Measurements from ENCODE around the gene TMEM37.
A peak's percentile ranks its signal among the peaks of the same experiment; 100 is the strongest.

Gene TMEM37

GRCh38 chr2:119416299-119416923 lies 15.2 kb upstream of the TMEM37 start:
- H3K27me3 ChIP-seq, result no peaks in the 10 kb centered on the region
- no peak for TF ChIP-seq Cebpa-rat (IDR thresholded peaks at IDR 0.05)
- no peaks in the 10 kb centered on the region for H3K36me3 ChIP-seq
- H3K9ac ChIP-seq, result no peak overlapping the region
- peaks cover 28% of the 10 kb centered on the region for H3K4me1 ChIP-seq
- H3K9me3 ChIP-seq, result peaks cover 29% of the 10 kb centered on the region
- peak overlapping the region; percentile 45 for H3K4me2 ChIP-seq
- no peak overlapping the region for H3K4me3 ChIP-seq
- H4K20me1 ChIP-seq, result no peaks in the 10 kb centered on the region
- H3K27ac ChIP-seq, result no peak overlapping the region

- no peaks in the 10 kb centered on the region for H4K20me1 ChIP-seq
- no peak for TF ChIP-seq Cebpa-rat (IDR thresholded peaks at IDR 0.05)
- no peaks in the 10 kb centered on the region for H3K36me3 ChIP-seq
- H3K9me3 ChIP-seq, result peaks cover 35% of the 10 kb centered on the region
- H3K27ac ChIP-seq, result no peak overlapping the region
- no peak overlapping the region for H3K9ac ChIP-seq
- no peak overlapping the region for H3K4me3 ChIP-seq
- no peak overlapping the region for H3K4me2 ChIP-seq
- H3K4me1 ChIP-seq, result peaks cover 37% of the 10 kb centered on the region
- H3K27me3 ChIP-seq, result no peaks in the 10 kb centered on the region
Measured at GRCh38 chr2:119417908-119418307, 13.7 kb upstream of the TMEM37 start.

GRCh38 chr2:119419065-119419464 lies 12.6 kb upstream of the TMEM37 start:
- H3K9me3 ChIP-seq, result peaks cover 29% of the 10 kb centered on the region
- TF ChIP-seq Cebpa-rat (IDR thresholded peaks at IDR 0.05), result no peak
- no peaks in the 10 kb centered on the region for H4K20me1 ChIP-seq
- H3K4me3 ChIP-seq, result no peak overlapping the region
- H3K4me1 ChIP-seq, result peaks cover 40% of the 10 kb centered on the region
- H3K4me2 ChIP-seq, result no peak overlapping the region
- H3K36me3 ChIP-seq, result no peaks in the 10 kb centered on the region
- H3K9ac ChIP-seq, result no peak overlapping the region
- no peaks in the 10 kb centered on the region for H3K27me3 ChIP-seq
- H3K27ac ChIP-seq, result no peak overlapping the region

- no peak overlapping the region for H3K9ac ChIP-seq
Measured at GRCh38 chr2:119419803-119420508, 11.7 kb upstream of the TMEM37 start.

GRCh38 chr2:119421304-119421703 lies 10.3 kb upstream of the TMEM37 start:
- no peak overlapping the region for H3K27ac ChIP-seq
- H3K9me3 ChIP-seq, result peaks cover 24% of the 10 kb centered on the region
- peaks cover 22% of the 10 kb centered on the region for H3K4me1 ChIP-seq
- H3K36me3 ChIP-seq, result no peaks in the 10 kb centered on the region
- H3K4me3 ChIP-seq, result no peak overlapping the region
- no peaks in the 10 kb centered on the region for H3K27me3 ChIP-seq
- no peak overlapping the region for H3K4me2 ChIP-seq
- TF ChIP-seq Cebpa-rat (IDR thresholded peaks at IDR 0.05), result no peak
- no peaks in the 10 kb centered on the region for H4K20me1 ChIP-seq
- no peak overlapping the region for H3K9ac ChIP-seq

More at GRCh38 chr2:119419803-119420508, 11.7 kb upstream of the TMEM37 start:
- no peak overlapping the region for H3K4me2 ChIP-seq
- no peaks in the 10 kb centered on the region for H3K36me3 ChIP-seq
- H3K4me3 ChIP-seq, result no peak overlapping the region
- no peak overlapping the region for H3K27ac ChIP-seq
- H3K27me3 ChIP-seq, result no peaks in the 10 kb centered on the region
- H3K9me3 ChIP-seq, result peaks cover 24% of the 10 kb centered on the region
- no peak for TF ChIP-seq Cebpa-rat (IDR thresholded peaks at IDR 0.05)
- H4K20me1 ChIP-seq, result no peaks in the 10 kb centered on the region
- peaks cover 35% of the 10 kb centered on the region for H3K4me1 ChIP-seq

- H3K4me2 ChIP-seq, result no peak overlapping the region
- H4K20me1 ChIP-seq, result no peaks in the 10 kb centered on the region
- H3K36me3 ChIP-seq, result no peaks in the 10 kb centered on the region
- H3K4me3 ChIP-seq, result no peak overlapping the region
- TF ChIP-seq Cebpa-rat (IDR thresholded peaks at IDR 0.05), result no peak
- no peaks in the 10 kb centered on the region for H3K27me3 ChIP-seq
- peaks cover 17% of the 10 kb centered on the region for H3K4me1 ChIP-seq
- H3K9ac ChIP-seq, result no peak overlapping the region
- H3K27ac ChIP-seq, result no peak overlapping the region
- H3K9me3 ChIP-seq, result peaks cover 24% of the 10 kb centered on the region
Measured at GRCh38 chr2:119421741-119422140, 9.9 kb upstream of the TMEM37 start.

GRCh38 chr2:119422360-119423107 lies 9.1 kb upstream of the TMEM37 start:
- Histone ChIP-seq H4K20me1 (no peaks in the 10 kb centered on the region), H3K9ac (no peak overlapping the region), H3K4me3 (no peak overlapping the region), H3K4me1 (peaks cover 13% of the 10 kb centered on the region), H3K4me2 (0 out of 2 replicates have a peak overlapping the region, but pooled peaks have one; percentile 9), H3K27me3 (no peaks in the 10 kb centered on the region), H3K27ac (no peak overlapping the region), H3K9me3 (peaks cover 24% of the 10 kb centered on the region), H3K36me3 (no peaks in the 10 kb centered on the region)
- TF ChIP-seq Cebpa-rat (IDR thresholded peaks at IDR 0.05), result no peak

GRCh38 chr2:119423108-119423444 lies 8.6 kb upstream of the TMEM37 start:
- Histone ChIP-seq H3K36me3 (no peaks in the 10 kb centered on the region), H3K9ac (no peak overlapping the region)
- TF ChIP-seq Cebpa-rat (IDR thresholded peaks at IDR 0.05), result no peak

GRCh38 chr2:119423811-119424210 lies 7.8 kb upstream of the TMEM37 start:
- Histone ChIP-seq H3K36me3 (no peaks in the 10 kb centered on the region), H3K9ac (no peak overlapping the region), H3K4me3 (no peak overlapping the region), H3K4me1 (peaks cover 13% of the 10 kb centered on the region), H3K27me3 (no peaks in the 10 kb centered on the region), H4K20me1 (no peaks in the 10 kb centered on the region), H3K9me3 (peaks cover 24% of the 10 kb centered on the region), H3K4me2 (no peak overlapping the region), H3K27ac (no peak overlapping the region)
- no peak for TF ChIP-seq Cebpa-rat (IDR thresholded peaks at IDR 0.05)

More at GRCh38 chr2:119423108-119423444, 8.6 kb upstream of the TMEM37 start:
- H3K4me1 ChIP-seq, result peaks cover 13% of the 10 kb centered on the region
- no peak overlapping the region for H3K4me3 ChIP-seq
- H3K4me2 ChIP-seq, result 0 out of 2 replicates have a peak overlapping the region, but pooled peaks have one; percentile 9
- H3K27me3 ChIP-seq, result no peaks in the 10 kb centered on the region
- H4K20me1 ChIP-seq, result no peaks in the 10 kb centered on the region
- no peak overlapping the region for H3K27ac ChIP-seq
- H3K9me3 ChIP-seq, result peaks cover 24% of the 10 kb centered on the region

All from BLaER1 (cell line).